ENCODE measurements around the gene SLC23A1. TPM values are rescaled to one million over a fixed set of nuclear protein-coding genes. Genes with fewer than 3 reads are reported as not detected.

Gene SLC23A1
- total RNA-seq, 2 donors from 2014 or later: 0.35 to 0.93 TPM

DNA sequence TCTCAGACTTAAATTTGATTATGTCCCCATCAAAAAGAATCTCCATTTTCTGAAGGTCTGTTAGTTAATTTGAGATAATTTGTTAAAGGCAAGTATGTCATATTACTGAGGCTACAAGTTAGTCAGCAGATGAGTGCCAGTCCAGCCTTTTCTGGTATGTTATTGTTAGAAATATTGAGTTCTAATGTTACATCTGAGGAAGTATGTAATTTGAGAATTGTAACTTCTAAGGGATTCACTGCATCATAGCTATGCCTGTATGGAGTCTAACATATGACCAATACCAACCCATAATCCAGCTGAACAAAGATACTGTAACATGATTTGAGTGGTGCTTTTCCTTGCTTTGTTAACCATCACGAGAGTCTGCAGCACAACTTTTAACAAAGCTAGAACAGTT lies 13.9 kb downstream of the SLC23A1 start:
- H3K4me3 Mint-ChIP-seq: no peak overlapping the region

DNA sequence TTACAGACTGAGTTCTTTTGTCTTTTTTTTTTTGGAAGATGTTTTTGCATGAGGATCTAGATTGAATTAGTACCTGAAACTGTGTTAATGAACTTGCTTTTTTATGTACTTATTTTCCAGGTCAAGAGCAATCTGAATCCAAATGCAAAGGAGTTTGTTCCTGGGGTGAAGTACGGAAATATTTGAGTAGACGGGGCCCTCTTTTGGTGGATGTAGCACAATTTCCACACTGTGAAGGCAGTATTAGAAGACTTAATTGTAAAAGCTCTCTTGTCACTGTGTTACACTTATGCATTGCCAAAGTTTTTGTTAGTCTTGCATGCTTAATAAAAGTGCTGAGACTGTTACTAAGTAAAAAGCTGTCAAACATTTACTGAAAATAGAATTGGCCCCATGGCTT lies 14.5 kb downstream of the SLC23A1 start:
- peaks cover 71% of the 10 kb centered on the region for H3K36me3 Mint-ChIP-seq (ENCODE audit: low read depth)
- H3K9me3 Mint-ChIP-seq: no peaks in the 10 kb centered on the region
- Histone ChIP-seq H3K9me3 (ENCODE audit: control insufficient read depth, low read length) (no peaks in the 10 kb centered on the region), H3K36me3 (ENCODE audit: control insufficient read depth, insufficient read depth, low read length) (peaks cover 85% of the 10 kb centered on the region), H3K4me3 (ENCODE audit: low read length) (no peak overlapping the region), H3K9ac (ENCODE audit: extremely low read depth, low read length, poor library complexity, severe bottlenecking) (no peak overlapping the region), H3K27me3 (ENCODE audit: control insufficient read depth, insufficient read depth, low read length, poor library complexity, severe bottlenecking) (no peaks in the 10 kb centered on the region), H3K4me1 (ENCODE audit: control insufficient read depth, insufficient read depth, low read length) (no peaks in the 10 kb centered on the region), H3K27ac (ENCODE audit: low read depth, low read length) (no peak overlapping the region)
- 92 to 94% methylated on average over 2 of the region's 2 CpGs for WGBS, 2 experiments (ENCODE audit: insufficient coverage in 1 of 2, insufficient read length in 1 of 2)
- no peak overlapping the region for H3K4me3 Mint-ChIP-seq
- no peak for DNase-seq
- no peaks in the 10 kb centered on the region for H3K4me1 Mint-ChIP-seq
- TF ChIP-seq, protein P1, sequence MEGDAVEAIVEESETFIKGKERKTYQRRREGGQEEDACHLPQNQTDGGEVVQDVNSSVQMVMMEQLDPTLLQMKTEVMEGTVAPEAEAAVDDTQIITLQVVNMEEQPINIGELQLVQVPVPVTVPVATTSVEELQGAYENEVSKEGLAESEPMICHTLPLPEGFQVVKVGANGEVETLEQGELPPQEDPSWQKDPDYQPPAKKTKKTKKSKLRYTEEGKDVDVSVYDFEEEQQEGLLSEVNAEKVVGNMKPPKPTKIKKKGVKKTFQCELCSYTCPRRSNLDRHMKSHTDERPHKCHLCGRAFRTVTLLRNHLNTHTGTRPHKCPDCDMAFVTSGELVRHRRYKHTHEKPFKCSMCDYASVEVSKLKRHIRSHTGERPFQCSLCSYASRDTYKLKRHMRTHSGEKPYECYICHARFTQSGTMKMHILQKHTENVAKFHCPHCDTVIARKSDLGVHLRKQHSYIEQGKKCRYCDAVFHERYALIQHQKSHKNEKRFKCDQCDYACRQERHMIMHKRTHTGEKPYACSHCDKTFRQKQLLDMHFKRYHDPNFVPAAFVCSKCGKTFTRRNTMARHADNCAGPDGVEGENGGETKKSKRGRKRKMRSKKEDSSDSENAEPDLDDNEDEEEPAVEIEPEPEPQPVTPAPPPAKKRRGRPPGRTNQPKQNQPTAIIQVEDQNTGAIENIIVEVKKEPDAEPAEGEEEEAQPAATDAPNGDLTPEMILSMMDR (conservative IDR thresholded peaks at IDR 0.05): peak; percentile 40
- H3K27ac Mint-ChIP-seq: no peak overlapping the region
- H3K27me3 Mint-ChIP-seq (ENCODE audit: insufficient read depth): no peaks in the 10 kb centered on the region

More for the DNA sequence above, 13.9 kb downstream of the SLC23A1 start:
- Mint-ChIP-seq H3K27ac (no peak overlapping the region), H3K27me3 (ENCODE audit: insufficient read depth) (no peaks in the 10 kb centered on the region), H3K36me3 (ENCODE audit: low read depth) (peaks cover 66% of the 10 kb centered on the region), H3K4me1 (no peaks in the 10 kb centered on the region), H3K9me3 (no peaks in the 10 kb centered on the region)
- Histone ChIP-seq H3K4me1 (ENCODE audit: control insufficient read depth, insufficient read depth, low read length) (no peaks in the 10 kb centered on the region), H3K9ac (ENCODE audit: extremely low read depth, low read length, poor library complexity, severe bottlenecking) (no peak overlapping the region), H3K9me3 (ENCODE audit: control insufficient read depth, low read length) (no peaks in the 10 kb centered on the region), H3K27ac (ENCODE audit: low read depth, low read length) (no peak overlapping the region), H3K36me3 (ENCODE audit: control insufficient read depth, insufficient read depth, low read length) (peaks cover 80% of the 10 kb centered on the region), H3K4me3 (ENCODE audit: low read length) (no peak overlapping the region), H3K27me3 (ENCODE audit: control insufficient read depth, insufficient read depth, low read length, poor library complexity, severe bottlenecking) (no peaks in the 10 kb centered on the region)
- TF ChIP-seq, protein P1 (conservative IDR thresholded peaks at IDR 0.05): no peak
- 83% methylated on average over 1 of the region's 1 CpG; no CpG with 5 or more reads in 1 of the 2 experiments for WGBS, 2 experiments (ENCODE audit: insufficient coverage in 1 of 2, insufficient read length in 1 of 2)
- no peak for DNase-seq

GRCh38 chr5:139364466-139364865 lies 18.6 kb downstream of the SLC23A1 start:
- Histone ChIP-seq H3K4me3 (ENCODE audit: low read length) (no peak overlapping the region), H3K27ac (ENCODE audit: low read depth, low read length) (no peak overlapping the region), H3K9me3 (ENCODE audit: control insufficient read depth, low read length) (no peaks in the 10 kb centered on the region), H3K36me3 (ENCODE audit: control insufficient read depth, insufficient read depth, low read length) (peaks cover 61% of the 10 kb centered on the region), H3K4me1 (ENCODE audit: control insufficient read depth, insufficient read depth, low read length) (no peaks in the 10 kb centered on the region), H3K27me3 (ENCODE audit: control insufficient read depth, insufficient read depth, low read length, poor library complexity, severe bottlenecking) (no peaks in the 10 kb centered on the region), H3K9ac (ENCODE audit: extremely low read depth, low read length, poor library complexity, severe bottlenecking) (no peak overlapping the region)
- peaks cover 62% of the 10 kb centered on the region for H3K36me3 Mint-ChIP-seq (ENCODE audit: low read depth)
- 89 to 90% methylated on average over 2 of the region's 2 CpGs for WGBS, 2 experiments (ENCODE audit: insufficient coverage in 1 of 2, insufficient read length in 1 of 2)
- no peaks in the 10 kb centered on the region for H3K4me1 Mint-ChIP-seq
- DNase-seq: no peak
- no peaks in the 10 kb centered on the region for H3K9me3 Mint-ChIP-seq
- no peak overlapping the region for H3K27ac Mint-ChIP-seq
- TF ChIP-seq, protein P1 (conservative IDR thresholded peaks at IDR 0.05): no peak
- no peaks in the 10 kb centered on the region for H3K27me3 Mint-ChIP-seq (ENCODE audit: insufficient read depth)
- no peak overlapping the region for H3K4me3 Mint-ChIP-seq

Data from endodermal cell (in vitro differentiated cells).